ENCODE data around the gene SLC35F3.

- TF ChIP-seq, protein P1, sequence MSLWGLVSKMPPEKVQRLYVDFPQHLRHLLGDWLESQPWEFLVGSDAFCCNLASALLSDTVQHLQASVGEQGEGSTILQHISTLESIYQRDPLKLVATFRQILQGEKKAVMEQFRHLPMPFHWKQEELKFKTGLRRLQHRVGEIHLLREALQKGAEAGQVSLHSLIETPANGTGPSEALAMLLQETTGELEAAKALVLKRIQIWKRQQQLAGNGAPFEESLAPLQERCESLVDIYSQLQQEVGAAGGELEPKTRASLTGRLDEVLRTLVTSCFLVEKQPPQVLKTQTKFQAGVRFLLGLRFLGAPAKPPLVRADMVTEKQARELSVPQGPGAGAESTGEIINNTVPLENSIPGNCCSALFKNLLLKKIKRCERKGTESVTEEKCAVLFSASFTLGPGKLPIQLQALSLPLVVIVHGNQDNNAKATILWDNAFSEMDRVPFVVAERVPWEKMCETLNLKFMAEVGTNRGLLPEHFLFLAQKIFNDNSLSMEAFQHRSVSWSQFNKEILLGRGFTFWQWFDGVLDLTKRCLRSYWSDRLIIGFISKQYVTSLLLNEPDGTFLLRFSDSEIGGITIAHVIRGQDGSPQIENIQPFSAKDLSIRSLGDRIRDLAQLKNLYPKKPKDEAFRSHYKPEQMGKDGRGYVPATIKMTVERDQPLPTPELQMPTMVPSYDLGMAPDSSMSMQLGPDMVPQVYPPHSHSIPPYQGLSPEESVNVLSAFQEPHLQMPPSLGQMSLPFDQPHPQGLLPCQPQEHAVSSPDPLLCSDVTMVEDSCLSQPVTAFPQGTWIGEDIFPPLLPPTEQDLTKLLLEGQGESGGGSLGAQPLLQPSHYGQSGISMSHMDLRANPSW (CRISPR knock-in tag; IDR thresholded peaks at IDR 0.05): no peak
- TF ChIP-seq MECOM (CRISPR knock-in tag; IDR thresholded peaks at IDR 0.05) (no peak), ETV6 (IDR thresholded peaks at IDR 0.05; ENCODE audit: borderline replicate concordance in 1 of 2, low read depth in 2 of 2, low read length in 1 of 2) (no peak), ETV6 (CRISPR knock-in tag; IDR thresholded peaks at IDR 0.05; ENCODE audit: borderline replicate concordance) (no peak), RBBP5 (IDR thresholded peaks at IDR 0.05; ENCODE audit: borderline replicate concordance, insufficient read depth, low read length, poor library complexity, severe bottlenecking) (no peak), CTCF (IDR thresholded peaks at IDR 0.05 in 2 of 3, conservative IDR thresholded peaks at IDR 0.05 in 1 of 3; ENCODE audit: insufficient read depth in 2 of 3, low read depth in 1 of 3, low read length in 3 of 3) (no peak), ZNF224 (CRISPR knock-in tag; IDR thresholded peaks at IDR 0.05) (no peak), SREBF1 (IDR thresholded peaks at IDR 0.05; ENCODE audit: borderline replicate concordance, low read depth, low read length) (no peak), RNF2 (IDR thresholded peaks at IDR 0.05) (no peak), EZH2 (IDR thresholded peaks at IDR 0.05; ENCODE audit: borderline replicate concordance, low read depth, low read length) (no peak), BHLHE40 (IDR thresholded peaks at IDR 0.05; ENCODE audit: low read length) (no peak)
- TF ChIP-seq, protein P2, sequence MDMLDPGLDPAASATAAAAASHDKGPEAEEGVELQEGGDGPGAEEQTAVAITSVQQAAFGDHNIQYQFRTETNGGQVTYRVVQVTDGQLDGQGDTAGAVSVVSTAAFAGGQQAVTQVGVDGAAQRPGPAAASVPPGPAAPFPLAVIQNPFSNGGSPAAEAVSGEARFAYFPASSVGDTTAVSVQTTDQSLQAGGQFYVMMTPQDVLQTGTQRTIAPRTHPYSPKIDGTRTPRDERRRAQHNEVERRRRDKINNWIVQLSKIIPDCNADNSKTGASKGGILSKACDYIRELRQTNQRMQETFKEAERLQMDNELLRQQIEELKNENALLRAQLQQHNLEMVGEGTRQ (CRISPR knock-in tag; IDR thresholded peaks at IDR 0.05): no peak
- TF ChIP-seq, protein P3, sequence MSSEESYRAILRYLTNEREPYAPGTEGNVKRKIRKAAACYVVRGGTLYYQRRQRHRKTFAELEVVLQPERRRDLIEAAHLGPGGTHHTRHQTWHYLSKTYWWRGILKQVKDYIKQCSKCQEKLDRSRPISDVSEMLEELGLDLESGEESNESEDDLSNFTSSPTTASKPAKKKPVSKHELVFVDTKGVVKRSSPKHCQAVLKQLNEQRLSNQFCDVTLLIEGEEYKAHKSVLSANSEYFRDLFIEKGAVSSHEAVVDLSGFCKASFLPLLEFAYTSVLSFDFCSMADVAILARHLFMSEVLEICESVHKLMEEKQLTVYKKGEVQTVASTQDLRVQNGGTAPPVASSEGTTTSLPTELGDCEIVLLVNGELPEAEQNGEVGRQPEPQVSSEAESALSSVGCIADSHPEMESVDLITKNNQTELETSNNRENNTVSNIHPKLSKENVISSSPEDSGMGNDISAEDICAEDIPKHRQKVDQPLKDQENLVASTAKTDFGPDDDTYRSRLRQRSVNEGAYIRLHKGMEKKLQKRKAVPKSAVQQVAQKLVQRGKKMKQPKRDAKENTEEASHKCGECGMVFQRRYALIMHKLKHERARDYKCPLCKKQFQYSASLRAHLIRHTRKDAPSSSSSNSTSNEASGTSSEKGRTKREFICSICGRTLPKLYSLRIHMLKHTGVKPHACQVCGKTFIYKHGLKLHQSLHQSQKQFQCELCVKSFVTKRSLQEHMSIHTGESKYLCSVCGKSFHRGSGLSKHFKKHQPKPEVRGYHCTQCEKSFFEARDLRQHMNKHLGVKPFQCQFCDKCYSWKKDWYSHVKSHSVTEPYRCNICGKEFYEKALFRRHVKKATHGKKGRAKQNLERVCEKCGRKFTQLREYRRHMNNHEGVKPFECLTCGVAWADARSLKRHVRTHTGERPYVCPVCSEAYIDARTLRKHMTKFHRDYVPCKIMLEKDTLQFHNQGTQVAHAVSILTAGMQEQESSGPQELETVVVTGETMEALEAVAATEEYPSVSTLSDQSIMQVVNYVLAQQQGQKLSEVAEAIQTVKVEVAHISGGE (CRISPR knock-in tag; IDR thresholded peaks at IDR 0.05): no peak
- TF ChIP-seq, protein P4, sequence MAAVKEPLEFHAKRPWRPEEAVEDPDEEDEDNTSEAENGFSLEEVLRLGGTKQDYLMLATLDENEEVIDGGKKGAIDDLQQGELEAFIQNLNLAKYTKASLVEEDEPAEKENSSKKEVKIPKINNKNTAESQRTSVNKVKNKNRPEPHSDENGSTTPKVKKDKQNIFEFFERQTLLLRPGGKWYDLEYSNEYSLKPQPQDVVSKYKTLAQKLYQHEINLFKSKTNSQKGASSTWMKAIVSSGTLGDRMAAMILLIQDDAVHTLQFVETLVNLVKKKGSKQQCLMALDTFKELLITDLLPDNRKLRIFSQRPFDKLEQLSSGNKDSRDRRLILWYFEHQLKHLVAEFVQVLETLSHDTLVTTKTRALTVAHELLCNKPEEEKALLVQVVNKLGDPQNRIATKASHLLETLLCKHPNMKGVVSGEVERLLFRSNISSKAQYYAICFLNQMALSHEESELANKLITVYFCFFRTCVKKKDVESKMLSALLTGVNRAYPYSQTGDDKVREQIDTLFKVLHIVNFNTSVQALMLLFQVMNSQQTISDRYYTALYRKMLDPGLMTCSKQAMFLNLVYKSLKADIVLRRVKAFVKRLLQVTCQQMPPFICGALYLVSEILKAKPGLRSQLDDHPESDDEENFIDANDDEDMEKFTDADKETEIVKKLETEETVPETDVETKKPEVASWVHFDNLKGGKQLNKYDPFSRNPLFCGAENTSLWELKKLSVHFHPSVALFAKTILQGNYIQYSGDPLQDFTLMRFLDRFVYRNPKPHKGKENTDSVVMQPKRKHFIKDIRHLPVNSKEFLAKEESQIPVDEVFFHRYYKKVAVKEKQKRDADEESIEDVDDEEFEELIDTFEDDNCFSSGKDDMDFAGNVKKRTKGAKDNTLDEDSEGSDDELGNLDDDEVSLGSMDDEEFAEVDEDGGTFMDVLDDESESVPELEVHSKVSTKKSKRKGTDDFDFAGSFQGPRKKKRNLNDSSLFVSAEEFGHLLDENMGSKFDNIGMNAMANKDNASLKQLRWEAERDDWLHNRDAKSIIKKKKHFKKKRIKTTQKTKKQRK (IDR thresholded peaks at IDR 0.05; ENCODE audit: borderline replicate concordance, low read depth, low read length): no peak
Observed at GRCh38 chr1:234321231-234321630, 416.8 kb downstream of the SLC35F3 start.

Data from K562 (cell line).